GM23248 (cell line): Measurements from ENCODE around the gene ACER2.

Source experiments
- EZH2 ChIP-seq: fragments of 200-600 bp; sonication (generic); IDR thresholded peaks from 2 replicates; pipeline ENCODE4 v1.6.1; 2018; ENCODE audit warnings: antibody characterized with exemption, mild to moderate bottlenecking; ENCODE audit not compliant: insufficient read depth, poor library complexity, severe bottlenecking
- EZH2phosphoT487 ChIP-seq: fragments of 200-600 bp; sonication (generic); IDR thresholded peaks from 2 replicates; pipeline ENCODE4 v1.6.1; 2018; ENCODE audit warnings: antibody characterized with exemption, moderate library complexity, mild to moderate bottlenecking, low read depth; ENCODE audit not compliant: insufficient read depth

DNA sequence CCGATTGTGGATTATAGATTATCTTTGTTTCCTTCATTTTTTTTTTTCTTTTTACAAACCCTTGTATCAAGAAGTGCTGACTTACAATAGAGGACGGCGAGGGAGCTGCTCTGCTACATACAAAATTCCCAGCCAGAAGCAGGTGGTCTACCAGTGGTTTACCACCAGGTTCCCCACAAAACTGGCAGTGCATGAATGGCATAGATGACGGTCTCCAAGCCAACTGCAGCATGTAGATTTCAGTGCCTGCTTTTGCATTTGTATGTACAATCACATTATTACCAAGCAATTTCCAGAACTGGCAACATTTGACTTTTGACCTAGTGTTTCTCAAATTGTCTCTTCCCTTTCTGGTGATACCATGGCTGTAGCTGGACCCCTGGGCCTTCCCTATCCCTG is 84.0 kb downstream of the ACER2 start:
- TF ChIP-seq EZH2 = no peak
- no peak for TF ChIP-seq EZH2phosphoT487
